HUES64 (cell line): ENCODE measurements around the gene RGS6.

Experiments used
- H3K27ac ChIP-seq: 2 replicates; pipeline ENCODE4 v1.7.0; 2013; ENCODE audit warnings: low read depth, low read length, inconsistent platforms
- H3K27me3 ChIP-seq: 2 replicates; pipeline ENCODE4 v1.6.1; 2013; ENCODE audit warnings: mild to moderate bottlenecking, low read length; ENCODE audit not compliant: insufficient read depth
- H3K36me3 ChIP-seq: 2 replicates; pipeline ENCODE4 v1.6.1; 2013; ENCODE audit warnings: mild to moderate bottlenecking, low read length; ENCODE audit not compliant: insufficient read depth
- H3K4me1 ChIP-seq: 2 replicates; pipeline ENCODE4 v1.6.1; 2013; ENCODE audit warnings: mild to moderate bottlenecking, low read length, moderate library complexity; ENCODE audit not compliant: insufficient read depth
- H3K4me3 ChIP-seq: 2 replicates; pipeline ENCODE4 v1.5.1; 2013; ENCODE audit warnings: mild to moderate bottlenecking, low read length, moderate library complexity
- H3K9ac ChIP-seq: 2 replicates; pipeline ENCODE4 v1.6.1; 2013; ENCODE audit warnings: mild to moderate bottlenecking, low read depth, low read length
- H3K9me3 ChIP-seq: 2 replicates; pipeline ENCODE4 v1.6.1; 2013; ENCODE audit warnings: low read depth, low read length; ENCODE audit not compliant: insufficient read depth
- WGBS: fragments of 150-250, 120-280 bp; methylation state at CpG from one replicate; pipeline ENCODE4 v1.1.7; 2013; ENCODE audit warnings: missing lambda C conversion rate; 5-methylcytosine and 5-hydroxymethylcytosine counted together

Gene RGS6

DNA sequence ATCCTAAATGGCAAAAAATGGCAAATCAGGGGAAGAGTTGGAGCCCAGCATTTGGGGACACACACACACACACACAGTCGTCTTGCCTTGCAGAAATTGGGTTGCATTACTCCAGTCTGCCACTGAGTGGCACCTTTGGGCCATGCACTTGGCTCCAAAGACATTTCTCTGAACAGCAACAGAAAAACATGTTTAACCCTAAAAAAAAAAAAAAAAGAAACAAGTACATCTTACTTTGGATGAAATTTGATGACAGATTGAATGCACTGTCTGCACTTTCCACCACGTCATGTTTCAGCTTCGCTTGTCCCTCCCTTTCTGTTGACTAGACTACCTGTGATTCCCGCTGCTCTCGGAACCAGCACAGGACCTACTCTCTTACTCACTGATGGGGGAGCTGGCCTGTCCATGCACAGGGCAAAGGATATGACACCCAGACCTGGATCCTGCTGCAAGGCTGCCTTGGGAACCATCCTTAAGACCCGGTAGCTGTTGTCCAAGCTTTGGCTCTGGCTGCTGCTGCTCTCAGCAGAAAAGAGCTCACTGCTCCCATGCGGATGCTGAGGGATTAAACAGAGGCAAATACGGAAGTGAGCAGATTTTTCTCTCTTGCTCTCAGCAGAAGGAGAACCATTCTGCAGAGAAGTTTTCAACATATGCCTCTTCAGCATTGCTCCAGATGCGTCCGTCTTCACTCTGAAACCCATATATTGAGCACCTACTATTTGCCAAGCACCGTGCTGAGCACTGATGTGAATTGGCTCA lies 584.9 kb downstream of the RGS6 start:
- Histone ChIP-seq H3K9me3 (peaks cover 4% of the 10 kb centered on the region), H3K27ac (no peak overlapping the region), H3K9ac (no peak overlapping the region), H3K4me1 (0 out of 2 replicates have a peak, but pooled peaks cover 3% of the 10 kb centered on the region), H3K36me3 (no peaks in the 10 kb centered on the region), H3K4me3 (no peak overlapping the region), H3K27me3 (no peaks in the 10 kb centered on the region)
- 77% methylated on average over 11 of the region's 11 CpGs for WGBS

- 95% methylated on average over 2 of the region's 2 CpGs for WGBS
- H3K4me3 ChIP-seq: no peak overlapping the region
- H3K9me3 ChIP-seq: peaks cover 4% of the 10 kb centered on the region
- H3K4me1 ChIP-seq: 0 out of 2 replicates have a peak, but pooled peaks cover 3% of the 10 kb centered on the region
- no peak overlapping the region for H3K9ac ChIP-seq
- no peaks in the 10 kb centered on the region for H3K36me3 ChIP-seq
- H3K27ac ChIP-seq: no peak overlapping the region
- H3K27me3 ChIP-seq: no peaks in the 10 kb centered on the region
Observed at GRCh38 chr14:72517736-72518135, 585.5 kb downstream of the RGS6 start.

DNA sequence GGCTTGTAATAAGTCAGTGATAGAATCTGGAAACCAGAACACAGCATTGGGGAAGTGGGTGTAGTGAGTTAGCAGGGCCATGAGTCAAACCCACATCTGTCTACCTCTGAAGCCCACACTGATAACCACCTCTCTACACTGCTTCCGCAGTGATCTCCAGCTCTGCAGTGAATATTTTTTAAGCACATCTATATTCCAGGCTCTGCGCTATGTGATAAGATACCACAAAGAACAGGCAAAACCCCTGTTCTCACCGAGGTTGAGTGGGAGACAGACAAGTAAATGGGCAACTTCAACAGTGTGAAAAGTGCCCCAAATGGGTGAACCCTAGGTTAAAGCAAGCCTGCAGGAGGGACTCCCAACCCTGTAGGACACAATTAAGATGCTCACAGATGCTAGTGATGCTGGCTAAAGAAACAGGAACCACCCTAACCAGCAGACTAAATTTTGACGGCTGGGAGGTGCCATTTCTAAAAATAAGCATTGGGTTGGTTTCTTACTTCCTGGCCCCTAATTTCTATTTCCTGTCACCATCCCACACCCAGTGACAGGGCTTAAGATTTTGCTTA lies 586.7 kb downstream of the RGS6 start:
- Histone ChIP-seq H3K36me3 (no peaks in the 10 kb centered on the region), H3K4me1 (0 out of 2 replicates have a peak, but pooled peaks cover 3% of the 10 kb centered on the region), H3K9ac (no peak overlapping the region), H3K27me3 (no peaks in the 10 kb centered on the region), H3K9me3 (peaks cover 4% of the 10 kb centered on the region), H3K4me3 (no peak overlapping the region), H3K27ac (no peak overlapping the region)
- 95% methylated on average over 4 of the region's 4 CpGs for WGBS

DNA sequence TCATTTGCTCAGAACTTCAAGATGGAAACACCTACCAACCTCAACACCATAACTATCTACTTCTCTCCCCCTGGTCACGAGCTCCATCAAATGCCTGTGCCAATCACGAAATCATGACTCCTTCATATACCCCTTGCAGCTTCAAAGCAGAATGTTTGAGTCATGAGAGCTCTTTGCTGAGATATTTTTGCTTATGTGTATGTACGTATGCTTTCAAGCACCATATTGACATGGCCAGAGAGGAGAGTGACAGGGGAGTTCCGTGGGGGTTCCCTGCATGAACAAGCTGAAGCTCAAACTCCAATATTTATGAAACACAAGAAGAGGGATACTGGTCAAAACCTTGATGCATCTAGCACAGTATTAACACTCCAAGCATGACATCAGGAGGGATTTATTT lies 587.3 kb downstream of the RGS6 start:
- no peak overlapping the region for H3K4me3 ChIP-seq
- H3K27ac ChIP-seq: no peak overlapping the region
- 0 out of 2 replicates have a peak, but pooled peaks cover 3% of the 10 kb centered on the region for H3K4me1 ChIP-seq
- H3K36me3 ChIP-seq: no peaks in the 10 kb centered on the region
- no peak overlapping the region for H3K9ac ChIP-seq
- H3K9me3 ChIP-seq: peaks cover 4% of the 10 kb centered on the region
- WGBS: over 99% methylated on average over 4 of the region's 4 CpGs
- H3K27me3 ChIP-seq: no peaks in the 10 kb centered on the region

GRCh38 chr14:72521045-72521444 lies 588.8 kb downstream of the RGS6 start:
- H3K9ac ChIP-seq: no peak overlapping the region
- WGBS: 95% methylated on average over 4 of the region's 4 CpGs
- 0 out of 2 replicates have a peak, but pooled peaks cover 3% of the 10 kb centered on the region for H3K4me1 ChIP-seq
- H3K27ac ChIP-seq: no peak overlapping the region
- no peak overlapping the region for H3K4me3 ChIP-seq
- H3K36me3 ChIP-seq: no peaks in the 10 kb centered on the region
- peaks cover 4% of the 10 kb centered on the region for H3K9me3 ChIP-seq
- no peaks in the 10 kb centered on the region for H3K27me3 ChIP-seq

DNA sequence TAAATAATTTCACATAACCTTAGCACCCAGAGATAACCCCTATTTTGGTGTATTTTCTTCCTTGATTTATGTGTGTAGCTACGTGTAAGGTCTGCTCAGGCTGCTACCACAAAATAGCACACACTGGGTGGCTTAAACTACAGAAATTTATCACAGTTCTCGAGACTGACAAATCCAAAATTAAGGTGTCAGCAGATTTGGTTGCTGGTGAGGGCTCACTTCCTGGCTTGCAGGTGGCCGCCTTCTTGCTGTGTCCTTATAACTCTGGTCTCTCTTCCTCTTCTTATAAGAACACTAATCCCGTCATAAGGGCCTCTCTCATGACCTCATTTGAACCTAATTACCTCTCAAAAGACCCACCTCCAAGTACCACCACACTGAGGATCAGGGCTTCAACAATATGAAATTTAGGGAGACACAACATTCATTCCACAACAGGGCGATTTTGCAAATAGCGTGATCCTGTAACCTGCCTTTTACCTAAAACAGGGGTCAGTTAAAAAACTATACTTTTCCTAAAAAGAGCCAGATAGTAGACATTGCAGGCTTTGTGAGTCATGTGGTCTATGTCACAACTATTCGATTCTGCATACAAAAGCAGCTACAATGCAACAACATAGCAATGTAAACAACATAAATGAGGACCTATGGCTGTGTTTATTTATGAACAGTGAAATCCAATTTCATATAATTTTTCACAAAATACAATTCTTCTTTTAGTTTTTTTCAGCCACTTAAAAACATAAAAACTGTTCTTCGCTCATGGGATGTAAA lies 589.9 kb downstream of the RGS6 start:
- H3K4me1 ChIP-seq: 0 out of 2 replicates have a peak, but pooled peaks cover under 1% of the 10 kb centered on the region
- H3K9ac ChIP-seq: no peak overlapping the region

GRCh38 chr14:72522847-72523246 lies 590.6 kb downstream of the RGS6 start:
- Histone ChIP-seq H3K4me3 (no peak overlapping the region), H3K27me3 (no peaks in the 10 kb centered on the region), H3K9ac (no peak overlapping the region), H3K27ac (no peak overlapping the region), H3K4me1 (no peaks in the 10 kb centered on the region), H3K36me3 (no peaks in the 10 kb centered on the region), H3K9me3 (peaks cover 4% of the 10 kb centered on the region)
- 95% methylated on average over 4 of the region's 4 CpGs for WGBS

More for the DNA sequence above, 589.9 kb downstream of the RGS6 start:
- Histone ChIP-seq H3K9me3 (peaks cover 4% of the 10 kb centered on the region), H3K27ac (no peak overlapping the region), H3K4me3 (no peak overlapping the region), H3K27me3 (no peaks in the 10 kb centered on the region), H3K36me3 (no peaks in the 10 kb centered on the region)
- WGBS: 92% methylated on average over 8 of the region's 8 CpGs

DNA sequence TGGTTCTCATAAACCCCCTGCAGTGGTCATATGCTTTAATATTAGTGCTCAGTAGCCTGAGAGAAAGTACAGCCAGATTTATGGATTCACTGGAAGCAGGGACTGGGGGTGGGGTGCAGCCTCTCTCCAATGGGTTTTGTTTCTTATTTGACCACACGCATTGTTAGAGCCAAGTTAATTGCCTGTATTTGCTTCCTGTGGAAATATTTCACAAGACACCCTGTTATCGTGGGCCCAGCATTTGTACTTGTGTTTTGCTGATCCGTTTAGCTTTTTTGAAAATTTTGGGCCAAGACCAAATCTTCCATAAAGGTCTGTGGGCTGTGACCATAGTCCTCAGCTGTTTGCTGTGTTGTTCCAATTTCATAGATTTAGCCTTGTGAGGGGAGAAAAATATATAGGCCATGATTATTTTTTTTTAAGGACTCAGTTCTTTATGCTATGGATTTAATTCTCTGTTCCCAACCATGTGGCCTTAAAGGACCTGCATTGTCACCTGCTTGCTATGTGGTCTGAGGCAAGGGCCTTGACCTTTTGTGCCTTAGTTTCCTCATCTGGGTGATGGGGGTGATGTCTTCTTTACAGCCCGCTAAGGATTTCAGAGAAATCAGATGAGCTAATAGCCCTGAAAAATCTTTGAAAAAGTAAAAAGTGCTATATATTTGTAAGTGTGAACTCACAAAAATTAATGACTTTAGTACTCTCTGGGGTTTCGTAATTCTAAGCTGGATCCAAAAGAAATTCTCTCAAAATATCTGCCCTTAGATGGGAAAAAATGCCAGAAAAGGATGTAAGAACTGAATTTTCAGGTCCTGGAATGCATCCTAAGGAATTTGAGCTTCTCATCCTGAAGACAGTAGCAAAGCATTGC lies 591.4 kb downstream of the RGS6 start:
- Histone ChIP-seq H3K36me3 (no peaks in the 10 kb centered on the region), H3K4me3 (no peak overlapping the region), H3K9me3 (peaks cover 4% of the 10 kb centered on the region), H3K4me1 (no peaks in the 10 kb centered on the region; the same call in 1 of the 2 replicates), H3K27me3 (no peaks in the 10 kb centered on the region), H3K9ac (no peak overlapping the region), H3K27ac (no peak overlapping the region)
- WGBS: 94% methylated on average over 5 of the region's 5 CpGs

DNA sequence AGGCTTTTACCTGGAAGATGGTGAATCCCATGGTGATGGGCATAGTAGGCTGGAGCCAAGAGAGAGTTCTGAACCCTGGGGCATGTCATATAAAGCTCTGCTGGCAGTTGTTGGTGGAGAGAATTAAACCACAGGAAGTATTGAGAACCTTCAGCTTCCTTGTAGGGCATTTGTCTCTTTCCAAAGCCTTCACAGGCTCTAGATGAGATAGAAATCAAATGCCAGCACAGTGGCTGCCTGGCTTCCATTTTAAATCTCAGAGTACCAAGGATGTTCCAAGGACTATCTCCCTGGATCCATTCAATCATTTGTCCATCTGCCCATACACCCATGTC lies 592.0 kb downstream of the RGS6 start:
- H3K27ac ChIP-seq: no peak overlapping the region
- H3K4me3 ChIP-seq: no peak overlapping the region
- peaks cover 4% of the 10 kb centered on the region for H3K9me3 ChIP-seq
- H3K9ac ChIP-seq: no peak overlapping the region
- H3K36me3 ChIP-seq: no peaks in the 10 kb centered on the region
- no peaks in the 10 kb centered on the region; the same call in 1 of the 2 replicates for H3K4me1 ChIP-seq
- H3K27me3 ChIP-seq: no peaks in the 10 kb centered on the region

- Histone ChIP-seq H3K27ac (no peak overlapping the region), H3K4me3 (no peak overlapping the region), H3K9me3 (no peaks in the 10 kb centered on the region; the same call in 1 of the 2 replicates), H3K4me1 (no peaks in the 10 kb centered on the region; the same call in 1 of the 2 replicates), H3K36me3 (no peaks in the 10 kb centered on the region), H3K27me3 (no peaks in the 10 kb centered on the region), H3K9ac (no peak overlapping the region)
- 91% methylated on average over 11 of the region's 11 CpGs for WGBS
Observed at GRCh38 chr14:72525087-72525915, 593.1 kb downstream of the RGS6 start.
